ENCODE data around the gene DAPK3.
"Not testable (repeated sequence)": the region's sequence is repeated elsewhere in the genome, so short reads cannot be mapped to it uniquely, and the experiment has no call there.

The DAPK3 gene

GRCh38 chr19:4000798-4001197 lies 29.9 kb upstream of the DAPK3 start:
- not testable (repeated sequence) for FAIRE-seq

GRCh38 chr19:3998667-3999412 lies 27.9 kb upstream of the DAPK3 start:
- FAIRE-seq: not testable (repeated sequence)

DNA sequence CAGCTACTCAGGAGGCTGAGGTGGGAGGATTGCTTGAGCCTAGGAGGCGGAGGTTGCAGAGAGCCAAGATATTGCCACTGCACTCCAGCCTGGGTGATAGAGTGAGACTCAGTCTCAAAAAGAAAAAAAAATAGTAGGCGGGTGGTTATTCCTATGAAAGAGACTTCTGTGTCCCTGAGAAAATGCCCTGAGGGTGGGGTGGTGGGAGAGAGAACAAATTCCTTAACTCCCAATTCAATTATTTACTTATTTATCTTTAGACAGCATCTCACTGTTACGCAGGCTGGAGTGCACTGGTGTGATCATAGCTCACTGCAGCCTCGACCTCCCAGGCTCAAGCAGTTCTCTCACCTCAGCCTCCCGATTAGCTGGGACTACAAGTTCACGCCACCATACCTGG lies 24.7 kb upstream of the DAPK3 start:
- FAIRE-seq: no peak

DNA sequence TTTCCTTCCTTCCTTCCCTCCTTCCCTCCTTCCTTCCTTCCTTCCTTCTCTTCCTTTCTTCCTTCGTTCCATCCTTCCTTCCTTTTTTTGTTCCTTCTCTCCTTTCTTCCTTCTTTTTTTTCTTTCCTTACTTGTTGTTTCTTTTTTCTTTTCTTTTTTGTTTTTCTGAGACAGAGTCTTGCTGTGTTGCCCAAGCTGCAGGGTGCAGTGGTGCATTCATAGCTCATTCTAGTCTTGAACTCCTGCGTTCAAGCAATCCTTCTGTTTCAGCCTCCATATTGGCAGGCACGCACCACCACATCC lies 19.9 kb upstream of the DAPK3 start:
- no peak for FAIRE-seq

DNA sequence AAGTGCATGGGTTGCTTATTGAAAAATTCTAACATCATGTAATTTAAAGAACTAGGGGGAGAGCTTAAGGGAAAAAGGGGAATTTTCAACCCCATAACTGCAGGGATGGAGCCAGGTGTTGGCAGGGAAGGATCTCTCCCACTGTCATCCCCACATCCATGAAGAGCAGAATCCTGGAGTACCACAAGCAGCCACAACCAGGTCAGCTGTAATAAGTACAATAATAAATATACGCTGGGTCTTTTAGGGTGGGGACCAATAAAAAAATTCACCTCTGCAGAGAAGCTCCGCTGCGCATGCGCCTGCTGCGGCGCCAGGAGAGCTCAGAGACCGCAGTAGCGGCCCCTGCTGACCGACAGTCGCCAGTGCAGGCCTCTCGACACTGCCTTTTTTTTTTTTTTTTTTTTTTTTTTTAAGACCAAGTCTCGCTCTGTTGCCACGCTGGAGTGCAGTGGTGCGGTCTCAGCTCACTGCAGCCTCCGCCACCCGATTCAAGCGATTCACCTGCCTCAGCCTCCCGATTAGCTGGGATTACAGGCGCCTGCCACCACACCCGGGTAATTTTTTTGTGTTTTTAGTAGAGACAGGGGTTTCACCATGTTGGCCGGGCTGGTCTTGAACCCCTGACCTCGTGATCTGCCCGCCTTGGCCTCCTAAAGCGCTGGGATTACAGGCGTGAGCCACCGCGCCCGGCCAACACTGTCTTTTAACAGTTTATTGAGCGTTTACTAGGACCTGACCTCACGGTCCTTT lies 16.9 kb upstream of the DAPK3 start:
- FAIRE-seq: peak; percentile 53

GRCh38 chr19:3986260-3987041 lies 15.6 kb upstream of the DAPK3 start:
- FAIRE-seq: peak; percentile 90

- FAIRE-seq: no peak
Observed at GRCh38 chr19:3985643-3986259, 14.9 kb upstream of the DAPK3 start.

- FAIRE-seq: no peak
Observed at GRCh38 chr19:3984908-3985642, 14.2 kb upstream of the DAPK3 start, which contains the start of gene EEF2. TSS of gene EEF2 (minus strand) at chr19:3985463. CDS start at chr19:3985380, 83 bp downstream.

- FAIRE-seq: no peak
Observed at GRCh38 chr19:3984584-3984907, 13.6 kb upstream of the DAPK3 start.

GRCh38 chr19:3983936-3984583 lies 13.2 kb upstream of the DAPK3 start:
- FAIRE-seq: no peak

- FAIRE-seq: no peak
Observed at GRCh38 chr19:3983542-3983914, 12.6 kb upstream of the DAPK3 start.

DNA sequence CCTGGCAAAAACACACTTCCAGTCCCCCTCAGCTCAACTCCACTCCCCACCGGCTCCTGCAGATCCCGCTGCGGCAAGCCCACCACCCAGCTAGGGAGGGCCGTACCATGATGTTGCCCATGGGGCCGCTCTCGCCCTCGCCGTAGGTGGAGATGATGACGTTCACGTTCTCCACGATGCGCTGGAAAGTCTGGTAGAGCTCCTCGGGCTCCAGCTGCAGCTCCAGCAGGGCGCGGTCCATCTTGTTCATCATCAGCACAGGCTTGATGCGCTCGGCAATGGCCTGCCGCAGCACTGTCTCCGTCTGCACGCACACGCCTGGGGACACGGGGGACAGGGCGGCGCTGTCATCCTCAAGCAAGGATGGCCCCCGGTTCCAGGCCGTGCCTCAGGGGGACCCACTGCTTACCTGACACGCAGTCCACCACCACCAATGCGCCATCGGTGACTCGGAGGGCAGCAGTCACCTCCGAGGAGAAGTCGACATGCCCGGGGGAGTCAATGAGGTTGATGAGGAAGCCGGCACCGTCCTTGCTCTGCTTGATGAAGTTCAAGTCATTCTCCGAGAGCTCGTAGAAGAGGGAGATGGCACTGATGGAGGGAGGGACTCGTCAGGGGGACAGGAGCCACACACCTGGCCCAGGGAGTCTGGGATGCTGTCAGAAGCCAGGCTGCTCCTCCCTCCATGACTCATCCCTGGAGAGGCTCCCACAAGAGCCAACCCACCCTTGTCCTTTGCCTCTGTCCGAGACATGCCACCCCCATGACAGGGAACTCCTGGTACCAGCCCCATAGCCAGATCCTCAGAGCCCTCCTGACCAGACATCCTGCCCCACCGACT lies 12.0 kb upstream of the DAPK3 start:
- no peak for FAIRE-seq

DNA sequence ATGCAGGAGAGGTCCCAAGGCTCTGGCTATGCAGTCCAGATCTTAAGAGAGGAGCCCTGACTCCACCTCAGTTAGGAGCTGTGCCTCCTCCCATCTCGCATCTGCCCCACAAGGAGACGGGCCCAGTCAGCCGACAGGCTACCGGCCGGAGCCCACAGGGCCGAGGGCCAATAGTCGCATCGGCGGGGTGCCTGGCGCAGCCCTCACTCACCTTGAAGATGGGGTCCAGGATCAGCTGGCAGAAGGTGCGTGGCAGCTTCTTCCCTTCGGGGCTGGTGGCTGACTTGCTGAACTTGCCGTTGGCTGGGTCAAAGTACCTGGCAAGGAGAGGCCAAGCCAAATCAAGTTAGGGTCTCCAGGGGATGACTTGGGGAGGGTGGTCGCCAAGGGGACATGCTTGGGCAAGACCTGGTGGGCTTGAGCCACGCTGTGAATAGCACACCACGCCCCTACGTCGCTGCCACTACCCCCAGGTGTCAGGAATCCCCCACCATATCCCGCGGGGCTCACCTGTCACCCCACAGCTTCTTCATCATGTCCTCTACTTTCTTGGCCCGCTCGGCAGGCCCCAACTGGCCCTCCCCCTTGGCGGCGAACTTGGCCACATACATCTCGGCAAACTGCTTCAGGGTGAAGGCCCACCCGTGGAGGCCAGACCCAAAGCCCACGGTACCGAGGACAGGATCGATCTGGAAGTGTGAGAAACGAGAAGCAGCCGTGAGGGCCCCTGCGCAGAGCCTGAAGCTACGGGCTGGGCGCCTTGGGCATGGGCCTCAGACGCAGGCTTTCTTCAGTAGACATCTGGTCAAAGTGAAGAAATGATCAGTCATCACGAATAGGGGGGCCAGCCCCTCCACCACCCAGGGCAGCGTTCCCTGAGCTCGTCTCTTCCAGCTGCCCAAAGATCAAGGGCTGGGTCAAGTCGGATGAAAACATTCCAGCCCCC lies 11.1 kb upstream of the DAPK3 start:
- FAIRE-seq: no peak

DNA sequence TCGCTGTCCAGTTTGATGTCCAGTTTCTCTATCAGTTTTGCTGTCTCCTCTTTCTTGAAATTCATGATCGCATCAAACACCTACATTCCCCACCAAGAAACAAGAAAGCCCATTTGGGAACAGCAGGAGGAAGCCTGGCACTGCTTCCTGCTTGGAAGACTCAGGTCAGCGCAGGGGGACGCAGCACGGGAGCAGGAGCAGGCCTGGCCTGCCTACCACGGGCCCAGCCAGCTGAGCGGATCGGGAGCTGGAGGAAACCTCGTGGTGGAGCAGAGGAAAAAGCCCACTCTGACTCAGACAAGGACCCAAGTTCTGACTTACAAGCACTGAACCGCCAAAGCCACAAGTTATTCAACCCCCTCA lies 10.5 kb upstream of the DAPK3 start:
- FAIRE-seq: no peak

GRCh38 chr19:3980353-3981251 lies 9.7 kb upstream of the DAPK3 start:
- FAIRE-seq: no peak

- no peak for FAIRE-seq
Observed at GRCh38 chr19:3979674-3980352, 8.9 kb upstream of the DAPK3 start.

DNA sequence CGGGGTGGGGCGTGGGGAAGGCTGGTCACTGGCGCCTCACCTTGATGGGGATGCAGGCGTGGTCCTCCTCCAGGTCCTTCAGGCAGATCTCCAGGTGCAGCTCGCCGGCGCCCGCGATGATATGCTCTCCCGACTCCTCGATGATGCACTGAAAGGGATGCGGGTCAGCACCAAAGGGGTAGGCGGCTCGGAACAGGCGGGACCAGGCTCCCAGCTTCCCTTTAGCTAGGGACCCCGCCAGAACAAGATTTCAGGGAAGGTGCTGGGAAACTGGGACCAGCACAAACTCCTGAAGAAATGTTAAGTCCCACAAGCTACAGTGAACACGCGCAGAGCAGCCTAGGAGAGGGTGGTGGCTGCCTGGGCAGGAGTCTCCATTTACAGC lies 8.4 kb upstream of the DAPK3 start:
- no peak for FAIRE-seq

GRCh38 chr19:3978145-3978544 lies 7.2 kb upstream of the DAPK3 start:
- FAIRE-seq: no peak
